HG03039 (cell line): ENCODE data around the gene SELENOS.
"Not testable (repeated sequence)": the region's sequence is repeated elsewhere in the genome, so short reads cannot be mapped to it uniquely, and the experiment has no call there.

ENCODE experiments used
- ATAC-seq: cut with Tn5 transposase; IDR thresholded peaks from one replicate; pipeline ENCODE4 v1.9.1; 2021; ENCODE audit warnings: mild to moderate bottlenecking, moderate library complexity; ENCODE audit not compliant: unreplicated experiment

The SELENOS gene

DNA sequence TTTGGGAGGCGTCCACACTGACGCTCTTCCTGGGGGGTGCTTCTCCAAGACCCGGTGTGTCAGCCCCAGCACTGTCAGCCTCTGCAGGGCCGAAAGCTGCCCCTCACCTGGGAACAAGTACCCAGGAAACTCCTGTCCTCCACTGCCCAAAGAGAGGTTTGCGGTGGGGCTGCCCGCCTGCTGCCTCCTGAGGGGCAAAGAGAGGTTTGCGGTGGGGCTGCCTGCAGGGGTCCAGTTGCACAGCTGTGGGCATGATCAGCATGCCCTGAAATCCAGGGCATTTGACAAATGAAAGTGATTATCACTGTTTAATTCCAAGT lies 32.8 kb upstream of the SELENOS start:
- no peak for ATAC-seq

GRCh38 chr15:101309436-101310160 lies 32.3 kb upstream of the SELENOS start:
- ATAC-seq, result no peak

DNA sequence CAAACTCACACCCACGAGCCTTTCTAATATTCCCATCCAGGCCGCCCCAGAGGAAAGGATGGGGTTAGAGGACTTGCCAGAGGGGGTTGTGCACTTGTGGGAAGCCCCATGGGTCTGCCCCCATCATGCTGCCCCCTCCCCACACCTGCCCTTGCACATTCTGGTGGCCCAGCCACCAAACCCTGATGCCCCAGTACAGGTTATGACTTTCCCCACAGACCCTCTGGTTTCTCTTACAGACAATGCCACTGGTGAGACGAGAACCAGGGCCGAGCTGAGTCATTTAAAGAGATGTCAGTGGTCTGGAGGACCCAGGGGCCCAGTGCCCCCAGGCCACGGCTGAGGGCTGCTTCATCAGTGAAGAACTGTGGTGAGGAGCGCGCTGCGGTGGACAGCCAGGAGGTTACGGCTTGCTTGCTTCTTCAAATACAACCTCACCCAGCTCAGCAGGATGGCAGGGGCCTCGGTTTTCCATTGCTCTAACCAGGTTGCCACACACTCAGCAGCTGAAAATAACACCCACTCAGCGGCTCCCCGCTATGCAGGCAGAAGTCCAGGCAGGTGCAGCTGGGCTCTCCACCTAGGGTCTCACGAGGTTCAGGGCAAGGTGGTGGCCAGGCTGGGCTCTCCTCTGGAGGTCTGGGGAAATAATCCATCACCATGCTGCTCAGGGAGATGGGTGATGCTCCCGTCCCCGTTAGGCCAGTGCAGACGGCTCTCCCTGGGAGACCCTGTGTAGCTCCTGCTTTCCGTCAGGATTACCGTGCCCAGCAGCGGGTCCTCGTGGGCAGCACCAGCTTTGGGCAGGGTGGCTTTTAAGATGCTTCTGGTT lies 31.5 kb upstream of the SELENOS start:
- no peak for ATAC-seq

DNA sequence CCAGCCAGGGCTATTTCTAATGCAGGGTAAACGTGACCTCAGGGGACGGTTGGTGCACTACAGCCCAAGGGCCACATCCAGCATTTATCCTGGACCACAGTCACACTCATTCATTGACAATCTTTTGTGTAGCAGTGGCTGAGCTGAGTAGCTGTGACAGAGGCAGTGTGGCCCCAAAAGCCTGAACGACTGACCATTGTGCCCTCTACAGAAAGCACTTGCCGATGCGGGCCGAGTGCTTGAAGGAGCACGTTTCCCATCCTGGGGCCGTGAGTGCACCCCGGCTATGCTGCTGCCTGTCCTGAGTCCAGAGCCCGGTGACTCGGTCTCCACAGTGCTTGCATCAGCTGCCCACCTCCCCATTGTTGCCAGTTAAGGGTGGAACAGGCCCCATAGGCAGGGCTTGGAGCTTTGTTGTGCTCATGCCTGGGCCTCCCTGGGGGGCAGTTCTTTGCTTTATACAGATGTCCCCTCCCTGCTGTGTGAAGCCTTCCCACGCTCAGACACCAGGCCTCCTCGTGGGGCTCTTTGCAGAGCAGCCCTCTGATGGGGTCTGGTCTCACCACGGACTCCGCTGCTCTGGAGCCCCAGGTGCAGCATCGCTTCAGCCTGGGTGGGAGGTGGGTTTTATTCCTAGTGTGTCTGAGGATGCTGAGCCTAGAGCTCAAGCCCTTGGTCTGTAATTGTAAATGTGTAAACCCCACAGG lies 30.8 kb upstream of the SELENOS start:
- no peak for ATAC-seq

DNA sequence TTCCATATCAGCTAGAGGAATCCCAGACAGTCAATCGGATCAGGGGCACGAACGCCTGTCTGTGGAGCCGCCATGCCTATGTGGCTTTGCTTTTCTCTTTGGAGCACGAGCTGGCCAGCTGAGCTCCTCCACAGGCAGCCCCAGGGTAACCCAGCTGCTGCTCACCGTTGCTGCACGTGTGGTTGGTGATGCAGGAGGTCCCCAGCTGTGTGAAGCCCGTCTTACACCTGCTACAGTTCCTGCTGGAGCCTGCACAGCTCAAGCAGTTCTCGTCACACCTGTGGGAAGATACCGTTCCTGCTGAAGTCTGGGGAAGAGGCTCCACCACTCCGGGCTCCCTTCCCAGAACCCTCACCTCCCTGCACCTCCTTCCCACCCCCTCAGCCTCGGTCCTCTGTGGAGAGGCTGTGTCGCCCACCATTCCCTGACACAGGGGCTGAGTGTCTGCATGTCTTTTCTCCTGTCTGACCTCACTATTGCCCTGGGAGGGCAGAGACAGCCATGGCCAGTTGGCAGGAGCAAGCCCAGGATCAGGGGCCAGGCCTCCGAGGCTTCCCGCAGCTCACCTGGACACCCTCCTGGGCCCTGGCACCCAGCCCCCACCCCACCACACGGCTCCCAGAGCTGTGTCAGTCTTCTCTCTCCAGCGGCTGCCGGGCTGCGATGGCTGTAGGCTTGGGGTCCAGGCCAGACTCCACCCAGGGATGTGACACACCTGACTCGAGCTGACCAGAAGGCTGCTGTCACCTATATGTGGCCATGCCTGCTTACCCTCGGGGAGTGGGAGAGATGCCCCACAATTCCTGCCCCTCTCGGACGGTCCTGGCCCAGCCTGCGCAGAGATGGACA lies 30.0 kb upstream of the SELENOS start:
- ATAC-seq, result no peak

DNA sequence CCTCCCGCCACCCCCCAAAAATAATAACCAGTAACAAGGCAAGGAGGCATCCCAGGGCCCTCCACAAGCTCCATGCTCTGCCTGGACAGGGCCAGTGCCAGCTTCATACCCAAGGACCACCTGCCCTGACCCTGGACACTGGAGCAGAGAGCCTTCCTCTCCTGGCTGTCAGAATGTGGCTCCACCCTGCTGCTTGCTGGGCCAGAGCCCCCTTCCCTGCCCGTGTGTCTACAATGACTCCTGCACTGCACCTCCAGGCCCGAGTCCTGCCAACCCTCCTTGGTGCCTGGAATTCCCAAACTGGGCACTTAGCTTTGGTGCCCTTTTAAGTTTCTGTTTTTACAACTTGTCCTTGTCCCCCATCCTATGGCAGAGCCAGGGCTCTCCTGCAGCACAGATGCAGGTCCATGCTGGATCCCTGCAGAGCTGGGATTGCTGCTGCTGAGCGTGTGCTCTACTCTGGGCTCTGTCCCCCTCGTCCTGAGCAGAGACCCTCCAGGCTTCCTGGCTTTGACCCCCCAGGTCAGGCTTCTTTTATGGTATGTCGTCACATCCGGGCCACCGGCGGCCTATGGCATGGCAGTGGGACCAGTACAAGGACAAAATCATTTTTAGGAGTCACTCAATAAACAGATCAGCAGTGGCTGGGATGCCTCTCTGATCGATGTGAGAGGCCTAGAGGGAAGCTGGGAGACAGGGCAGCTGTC lies 29.2 kb upstream of the SELENOS start:
- ATAC-seq, result no peak

GRCh38 chr15:101305820-101306255 lies 28.6 kb upstream of the SELENOS start:
- ATAC-seq, result no peak

- ATAC-seq, result no peak
Measured at GRCh38 chr15:101303408-101303807, 26.1 kb upstream of the SELENOS start.

DNA sequence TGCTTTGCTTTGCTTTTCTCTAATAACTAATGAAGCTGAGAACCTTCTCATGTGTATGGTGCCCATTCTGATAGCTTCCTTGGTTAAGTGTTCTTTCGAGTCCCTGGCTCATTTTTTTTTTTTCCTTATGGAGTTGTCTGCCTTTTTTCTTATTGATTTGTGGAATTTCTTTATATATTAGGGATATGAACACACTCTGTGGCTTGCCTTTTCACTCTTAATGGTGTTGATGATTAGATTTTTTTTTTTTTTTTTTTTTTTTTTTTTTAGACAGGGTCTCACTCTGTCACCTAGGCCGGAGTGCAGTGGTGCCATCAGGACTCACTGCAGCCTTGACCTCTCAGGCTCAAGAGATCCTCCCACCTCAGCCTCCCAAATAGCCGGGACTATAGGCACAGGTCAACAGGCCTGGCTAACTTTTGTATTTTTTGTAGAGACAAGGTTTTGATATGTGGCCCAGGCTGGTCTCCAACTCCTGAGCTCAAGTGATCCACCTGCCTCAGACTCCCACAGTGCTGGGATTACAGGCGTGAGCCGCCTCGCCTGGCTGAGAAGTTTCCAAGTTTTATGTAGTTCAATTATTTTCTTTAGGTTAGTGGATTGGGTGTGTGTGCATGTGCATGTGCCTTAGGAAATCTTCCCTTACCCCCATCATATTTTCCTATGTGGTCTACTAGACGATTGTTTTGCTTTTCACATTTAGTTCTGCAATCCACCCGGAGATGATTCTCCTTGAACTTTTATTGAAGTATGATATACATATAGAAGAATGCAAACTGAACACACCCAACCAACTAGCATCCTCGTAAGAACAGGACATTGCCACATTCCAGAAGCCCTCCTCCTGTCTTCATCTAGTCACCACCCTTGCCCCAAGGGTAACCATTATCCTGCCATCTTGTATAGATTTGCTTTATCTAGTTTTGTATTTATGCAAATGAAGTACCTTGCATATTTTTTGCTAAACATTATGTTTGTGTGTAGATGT lies 19.4 kb upstream of the SELENOS start:
- no peak for ATAC-seq

DNA sequence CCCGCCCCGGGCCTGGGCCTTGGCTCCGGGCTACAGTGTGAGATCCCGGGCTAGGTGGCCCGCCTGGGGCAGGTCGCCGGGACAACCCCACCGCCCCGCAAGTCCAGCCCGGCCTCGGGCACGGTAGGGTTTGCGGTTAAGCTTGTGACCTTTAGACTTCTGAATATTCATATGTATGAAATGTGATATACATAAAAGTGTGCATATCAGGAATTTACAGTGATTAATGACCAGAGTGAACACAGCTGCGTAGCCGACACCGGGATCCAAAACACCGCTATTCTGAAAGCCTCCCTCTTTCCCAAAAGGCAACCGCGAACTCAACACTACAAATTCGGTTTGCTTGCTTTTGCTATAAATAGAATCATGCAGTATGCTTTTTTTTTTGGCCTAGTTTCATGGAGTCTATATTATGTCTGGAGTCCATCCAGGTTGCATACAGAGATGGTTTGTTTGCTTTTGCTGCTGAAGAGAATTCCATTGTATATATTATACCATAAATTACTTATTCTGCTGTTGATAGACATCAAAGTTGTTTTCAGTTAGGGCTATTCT lies 18.4 kb upstream of the SELENOS start:
- ATAC-seq, result no peak

GRCh38 chr15:101294731-101295606 lies 17.7 kb upstream of the SELENOS start, which contains the start of gene SNRPA1:
SNRPA1 (minus strand) TSS chr15:101295248; CDS start chr15:101295178, 70 bp downstream.
- peak; percentile 83 for ATAC-seq

GRCh38 chr15:101293122-101293521 lies 15.8 kb upstream of the SELENOS start:
- ATAC-seq, result no peak

DNA sequence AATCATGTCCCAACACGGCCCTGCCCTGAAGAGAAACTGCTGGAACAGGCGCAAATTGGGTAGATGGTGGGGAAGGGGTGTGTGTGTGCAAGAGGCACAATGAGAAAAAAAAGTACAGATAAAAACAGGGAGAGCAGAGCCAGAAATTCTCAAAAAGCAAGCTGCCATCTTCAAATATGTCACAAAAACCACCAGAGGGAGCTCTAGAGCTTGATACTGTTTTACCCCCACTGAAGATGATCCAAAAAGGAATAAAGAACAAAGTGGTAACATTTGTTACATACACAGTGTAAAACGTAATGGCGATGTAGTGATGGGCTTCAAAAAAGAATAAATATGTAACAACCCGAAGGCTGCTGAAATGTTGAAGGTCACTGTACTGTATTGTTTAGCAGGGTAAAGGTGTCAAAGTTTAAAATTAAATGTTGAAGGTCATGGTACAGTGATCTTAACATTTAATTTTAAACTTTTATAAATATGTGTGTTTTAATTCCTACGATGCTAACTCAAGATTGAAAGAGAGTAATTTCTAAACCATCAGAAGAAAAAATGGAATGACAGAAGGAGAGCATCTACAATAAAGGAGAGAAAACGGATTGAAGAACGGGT lies 11.7 kb upstream of the SELENOS start:
- ATAC-seq, result no peak

GRCh38 chr15:101287342-101287741 lies 10.1 kb upstream of the SELENOS start:
- ATAC-seq, result not testable (repeated sequence)

DNA sequence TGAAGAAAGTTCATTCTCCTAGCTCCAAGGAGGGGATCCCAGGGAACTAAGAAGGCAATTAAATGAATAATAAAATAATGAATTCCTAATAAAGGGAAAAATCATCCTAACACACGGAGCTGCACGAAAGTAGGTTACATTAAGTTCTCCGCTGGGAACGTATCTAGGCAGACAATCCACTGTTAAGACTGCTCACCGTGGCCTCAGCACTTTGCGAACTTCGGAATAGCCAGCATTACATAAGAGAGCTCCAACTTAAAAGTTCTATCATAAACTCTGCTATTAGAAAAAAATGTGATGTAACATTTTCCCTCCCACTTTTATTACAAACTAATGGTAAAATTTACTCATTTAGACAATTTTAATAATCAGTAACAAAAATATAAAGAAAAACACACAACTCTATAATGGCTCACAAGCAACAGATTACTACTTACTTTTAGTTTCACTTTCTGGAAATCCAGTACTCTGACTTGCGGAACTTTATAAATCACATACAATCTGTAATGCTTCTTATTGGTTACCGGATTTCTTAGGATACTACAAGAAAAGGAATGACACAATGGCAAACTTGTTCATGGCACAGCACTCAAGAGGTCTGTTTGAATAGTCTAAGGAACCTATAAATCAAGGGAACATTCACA lies 9.3 kb upstream of the SELENOS start:
- ATAC-seq, result no peak

GRCh38 chr15:101283931-101284330 lies 6.6 kb upstream of the SELENOS start:
- no peak for ATAC-seq

GRCh38 chr15:101280007-101280406 lies 2.7 kb upstream of the SELENOS start:
- ATAC-seq, result no peak
